CD4-positive, alpha-beta T cell treated with Interferon alpha-2 for 1 hour (primary cell): ENCODE data around the gene PTGES2.
"Not testable (repeated sequence)": the region's sequence is repeated elsewhere in the genome, so short reads cannot be mapped to it uniquely, and the experiment has no call there.

Experiments
- DNase-seq, 2 donors: peaks; one replicate each; pipeline ENCODE4 v3.0.0-alpha.2; 2020 to 2022

PTGES2 gene

GRCh38 chr9:128118472-128118857 lies 9.1 kb downstream of the PTGES2 start:
- no peak for DNase-seq

- peak; percentile 91 to 94 for DNase-seq
Measured at GRCh38 chr9:128117613-128118471, 9.7 kb downstream of the PTGES2 start.

- DNase-seq, result no peak
Measured at GRCh38 chr9:128116104-128117083, 11.1 kb downstream of the PTGES2 start.

GRCh38 chr9:128115187-128116103 lies 12.1 kb downstream of the PTGES2 start:
- peak; percentile 31 to 67 for DNase-seq

GRCh38 chr9:128114326-128115186 lies 13.0 kb downstream of the PTGES2 start:
- DNase-seq, result no peak

GRCh38 chr9:128113526-128114325 lies 13.8 kb downstream of the PTGES2 start:
- no peak for DNase-seq

GRCh38 chr9:128111726-128112125 lies 15.8 kb downstream of the PTGES2 start:
- DNase-seq, result not testable (repeated sequence)

GRCh38 chr9:128109050-128109709 lies 18.3 kb downstream of the PTGES2 start:
- no peak for DNase-seq

GRCh38 chr9:128108269-128109049 lies 19.1 kb downstream of the PTGES2 start:
- no peak for DNase-seq

GRCh38 chr9:128107468-128108268 lies 19.9 kb downstream of the PTGES2 start:
- DNase-seq, result no peak

GRCh38 chr9:128106940-128107467 lies 20.5 kb downstream of the PTGES2 start:
- no peak for DNase-seq

GRCh38 chr9:128106181-128106939 lies 21.2 kb downstream of the PTGES2 start:
- no peak for DNase-seq

GRCh38 chr9:128105538-128106175 lies 21.9 kb downstream of the PTGES2 start:
- no peak for DNase-seq

GRCh38 chr9:128104171-128104618 lies 23.3 kb downstream of the PTGES2 start:
- DNase-seq, result no peak

- peak in 1 of 2 donors; percentile 50 for DNase-seq
Measured at GRCh38 chr9:128103589-128103962, 24.0 kb downstream of the PTGES2 start.

- no peak for DNase-seq
Measured at GRCh38 chr9:128102861-128103588, 24.5 kb downstream of the PTGES2 start.
